ENCODE data around the gene GSTA5. TPM values are rescaled to one million over a fixed set of nuclear protein-coding genes. Genes with fewer than 3 reads are reported as not detected.
"Not testable (repeated sequence)": the region's sequence is repeated elsewhere in the genome, so short reads cannot be mapped to it uniquely, and the experiment has no call there.

GSTA5 gene
- total RNA-seq, 1 donor = not detected

- DNase-seq (ENCODE audit: low read depth in 2 of 3, low spot score in 2 of 3) = not testable (repeated sequence)
These were observed 41.3 kb downstream of the GSTA5 start for GRCh38 chr6:52799272-52799671.

GRCh38 chr6:52794366-52794765, 46.2 kb downstream of the GSTA5 start:
- not testable (repeated sequence) for DNase-seq (ENCODE audit: low read depth in 2 of 3, low spot score in 2 of 3)

- no peak for DNase-seq (ENCODE audit: low read depth in 2 of 3, low spot score in 2 of 3)
These were observed 49.8 kb downstream of the GSTA5 start for GRCh38 chr6:52790861-52791260.

DNA sequence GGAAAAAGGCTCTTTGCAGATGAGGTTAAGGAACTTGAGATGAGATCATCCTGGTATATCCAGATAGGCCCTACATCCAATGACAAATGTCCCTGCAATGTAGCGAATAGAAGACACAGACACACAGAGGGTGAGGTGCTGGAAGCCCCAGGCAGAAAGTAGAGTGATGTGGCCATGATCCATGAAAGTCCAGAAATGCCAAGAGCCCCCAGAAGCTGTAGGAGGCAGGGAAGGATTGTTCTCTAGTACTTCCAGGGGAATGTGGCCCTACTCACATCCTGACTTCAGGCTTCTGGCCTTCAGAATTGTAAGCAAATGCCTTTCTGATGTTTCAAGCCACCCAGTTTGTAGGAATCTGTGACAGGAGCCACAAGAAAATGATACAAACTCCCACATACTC, 51.0 kb downstream of the GSTA5 start:
- not testable (repeated sequence) for DNase-seq (ENCODE audit: low read depth in 2 of 3, low spot score in 2 of 3)

DNA sequence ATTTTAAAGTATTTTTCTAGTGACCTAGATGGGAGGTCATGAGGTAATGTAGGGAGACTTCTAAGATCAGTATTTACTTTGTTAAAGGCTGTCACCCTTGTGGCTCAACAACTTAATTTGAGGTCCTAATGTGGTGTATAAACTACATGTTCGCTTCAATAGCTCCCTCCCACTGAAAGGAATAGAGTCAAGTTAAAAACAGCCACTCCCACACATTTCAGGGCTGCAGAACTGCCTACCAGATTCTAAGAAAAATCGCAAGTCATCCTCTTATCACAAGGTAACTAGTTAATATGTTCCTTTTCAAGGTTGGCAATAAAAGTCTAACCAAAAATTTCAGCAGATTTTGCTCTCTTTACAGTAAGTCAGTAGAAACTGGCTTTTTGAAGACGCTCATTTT, 52.1 kb downstream of the GSTA5 start:
- peak in 1 of 3 donors; percentile 4 for DNase-seq (ENCODE audit: low read depth in 2 of 3, low spot score in 2 of 3)

DNA sequence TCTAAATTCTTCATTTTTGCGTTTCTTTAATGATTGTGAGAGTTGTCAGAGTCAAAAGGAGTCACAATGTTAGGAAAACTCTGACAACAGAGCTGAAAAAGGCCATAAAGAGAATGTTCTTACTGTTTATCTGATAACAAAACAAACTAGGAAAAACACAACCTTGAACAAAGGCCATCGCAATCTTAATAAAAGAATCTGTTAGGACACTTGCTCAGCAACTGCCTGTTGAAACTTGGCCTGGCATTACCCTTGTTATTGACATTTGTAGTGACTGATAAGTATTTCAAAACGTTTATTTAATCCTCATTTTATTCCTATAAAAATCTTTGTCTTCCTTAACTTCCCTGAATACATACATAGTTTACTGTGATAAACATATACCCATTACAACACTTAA, 52.7 kb downstream of the GSTA5 start:
- no peak for DNase-seq (ENCODE audit: low read depth in 2 of 3, low spot score in 2 of 3)

GRCh38 chr6:52786249-52786956, 54.2 kb downstream of the GSTA5 start:
- no peak for DNase-seq (ENCODE audit: low read depth in 2 of 3, low spot score in 2 of 3)

DNA sequence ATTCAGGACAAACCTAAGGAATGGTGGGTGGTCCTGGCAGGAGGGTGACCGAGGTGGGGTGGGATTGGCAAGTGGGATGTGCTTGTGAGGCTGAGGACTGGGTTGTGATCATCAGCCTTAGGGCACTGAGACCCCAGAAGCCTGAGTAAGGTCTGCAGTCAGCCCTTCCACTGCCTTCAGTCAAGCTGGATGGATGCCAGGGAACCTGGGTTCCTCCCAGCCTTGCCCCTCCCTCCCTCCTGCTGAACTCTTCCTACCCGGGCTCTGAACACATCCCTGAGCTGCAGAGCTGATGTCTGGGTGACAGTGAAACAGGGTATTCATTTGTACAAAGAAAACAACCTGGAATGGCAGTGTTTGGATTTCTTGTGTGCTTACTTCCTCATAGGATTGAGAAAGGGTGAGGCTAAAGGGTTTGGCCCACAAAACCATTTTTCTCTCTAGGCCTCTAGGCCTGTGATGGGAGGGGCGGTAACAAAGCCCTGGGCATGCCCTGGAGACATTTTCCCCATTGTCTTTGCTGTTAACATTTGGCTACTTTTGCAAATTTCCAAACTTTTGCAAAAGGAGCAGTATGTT, 57.8 kb downstream of the GSTA5 start:
- DNase-seq (ENCODE audit: low read depth in 2 of 3, low spot score in 2 of 3) = not testable (repeated sequence)

DNA sequence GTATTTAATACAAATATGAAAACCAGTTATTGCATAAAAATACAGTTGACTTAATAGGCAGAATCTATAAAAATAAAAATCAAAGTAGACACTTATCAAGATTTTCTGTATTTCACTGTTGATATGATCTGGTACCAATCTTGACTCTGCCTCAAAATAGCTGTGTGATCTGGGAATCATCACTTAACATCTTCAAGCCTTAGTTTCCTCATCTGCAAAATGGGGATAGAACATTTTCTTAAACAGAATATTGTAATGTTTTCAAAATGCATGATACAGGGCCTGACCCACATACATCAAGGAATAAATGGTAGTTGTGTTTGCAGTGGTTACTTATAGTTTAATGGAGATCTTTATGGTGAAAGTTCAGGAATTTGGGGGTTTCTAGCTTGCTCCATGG, 58.4 kb downstream of the GSTA5 start:
- DNase-seq (ENCODE audit: low read depth in 2 of 3, low spot score in 2 of 3) = not testable (repeated sequence)

Other genes with a start within 250 kb of the GSTA5 start
- gene TMEM14A, start 169.7 kb downstream of the GSTA5 start, total RNA-seq = 10.2 TPM
- gene GSTA2, start 77.3 kb downstream of the GSTA5 start, total RNA-seq = not detected
- not detected for gene GSTA1, start 37.0 kb downstream of the GSTA5 start, total RNA-seq
- not detected for gene GSTA3, start 68.9 kb upstream of the GSTA5 start, total RNA-seq
- 1.9 TPM for gene GSTA4, start 154.5 kb upstream of the GSTA5 start, total RNA-seq
- gene CILK1, start 221.0 kb upstream of the GSTA5 start, total RNA-seq = 3.8 TPM
- gene FBXO9, start 224.6 kb upstream of the GSTA5 start, total RNA-seq = 35.5 TPM